GM21390 (cell line): ENCODE measurements around the gene LTBP1.
"Not testable (repeated sequence)": the region's sequence is repeated elsewhere in the genome, so short reads cannot be mapped to it uniquely, and the experiment has no call there.

Source experiments
- ATAC-seq: cut with Tn5 transposase; IDR thresholded peaks from one replicate; pipeline ENCODE4 v1.9.1; 2021; ENCODE audit not compliant: unreplicated experiment

Gene LTBP1

DNA sequence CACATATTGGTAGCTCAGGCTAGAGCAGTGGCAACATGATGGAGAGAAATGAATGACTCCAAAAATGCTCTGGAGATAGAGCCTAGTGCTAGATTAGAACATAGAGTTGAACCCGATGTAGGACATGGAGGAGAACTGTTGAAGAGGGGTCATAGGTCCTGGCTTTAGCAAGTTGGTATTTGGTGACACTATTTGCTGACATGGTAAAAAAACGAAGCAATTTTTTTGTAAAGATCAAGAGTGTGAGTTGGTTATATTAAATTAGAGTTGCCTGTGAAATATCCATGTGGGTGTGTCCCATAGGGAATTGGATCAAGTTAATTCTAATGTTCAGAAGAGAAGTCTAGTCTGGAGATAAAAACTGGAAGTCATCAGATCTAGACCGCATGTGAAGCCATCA lies 386.7 kb downstream of the LTBP1 start:
- ATAC-seq: no peak

DNA sequence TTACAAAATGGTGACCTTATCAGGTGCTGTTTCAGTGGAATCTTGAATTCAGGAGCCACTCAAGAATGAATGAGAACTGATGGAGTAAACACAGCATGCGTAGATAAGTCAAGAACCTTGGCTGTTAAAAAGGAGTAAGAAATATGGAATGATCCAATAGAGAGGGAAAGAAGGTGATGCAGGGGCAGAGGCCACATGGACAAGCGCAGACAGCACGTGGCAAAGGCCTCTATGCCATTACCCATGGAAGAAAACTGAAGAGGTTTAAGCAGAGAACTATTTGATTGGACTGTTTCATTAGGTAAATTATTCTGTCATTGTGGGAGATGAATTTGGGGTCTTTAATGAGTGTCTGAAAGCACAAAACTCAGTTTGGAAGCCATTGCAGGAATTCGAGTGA lies 387.3 kb downstream of the LTBP1 start:
- no peak for ATAC-seq

DNA sequence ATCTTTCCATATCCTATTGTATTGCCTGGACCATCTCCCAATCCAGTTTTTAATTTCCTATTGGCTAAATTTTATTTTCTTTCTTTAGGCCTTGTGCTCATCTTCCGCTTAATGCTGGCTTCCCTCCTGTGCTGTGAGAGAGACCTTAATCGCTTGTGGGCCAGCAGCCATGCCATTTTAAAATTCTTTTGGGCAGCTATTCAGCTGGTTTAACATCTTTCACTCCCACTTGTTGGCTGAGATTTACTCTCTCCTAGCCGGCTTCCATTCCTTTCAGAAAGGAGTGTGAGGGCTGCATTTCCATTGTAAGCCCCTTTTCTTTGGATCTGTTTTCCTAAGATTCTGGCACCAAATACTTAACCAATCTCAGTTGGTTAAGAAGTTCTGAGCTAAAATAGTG lies 388.8 kb downstream of the LTBP1 start:
- ATAC-seq: no peak

DNA sequence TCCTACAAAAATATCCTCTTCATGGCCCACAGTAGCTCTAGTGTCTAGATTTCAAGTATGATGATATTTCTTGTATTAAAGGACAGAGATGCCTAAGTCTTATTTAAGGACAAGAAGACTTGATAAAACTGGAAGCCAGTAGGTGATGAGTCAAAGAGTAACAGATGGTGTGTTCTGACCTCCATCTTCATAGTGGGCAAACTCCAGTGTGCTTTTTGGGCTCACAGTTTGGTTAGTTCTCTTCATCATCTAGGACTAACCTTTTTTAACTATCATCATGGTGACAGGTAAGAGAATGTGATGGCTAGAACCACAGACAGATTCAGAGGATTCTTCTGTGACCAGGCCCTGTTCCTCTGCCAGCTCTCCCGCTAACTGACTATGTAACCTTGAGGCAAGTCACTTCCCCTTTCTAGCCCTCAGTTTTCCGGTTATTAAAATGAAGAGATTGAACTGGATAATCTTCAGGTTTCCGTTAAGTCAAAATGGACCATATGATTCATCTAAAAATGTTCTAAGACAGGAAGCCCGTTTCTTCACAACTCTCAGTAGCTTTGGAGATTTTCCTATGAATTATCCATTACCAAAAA lies 389.4 kb downstream of the LTBP1 start:
- no peak for ATAC-seq

DNA sequence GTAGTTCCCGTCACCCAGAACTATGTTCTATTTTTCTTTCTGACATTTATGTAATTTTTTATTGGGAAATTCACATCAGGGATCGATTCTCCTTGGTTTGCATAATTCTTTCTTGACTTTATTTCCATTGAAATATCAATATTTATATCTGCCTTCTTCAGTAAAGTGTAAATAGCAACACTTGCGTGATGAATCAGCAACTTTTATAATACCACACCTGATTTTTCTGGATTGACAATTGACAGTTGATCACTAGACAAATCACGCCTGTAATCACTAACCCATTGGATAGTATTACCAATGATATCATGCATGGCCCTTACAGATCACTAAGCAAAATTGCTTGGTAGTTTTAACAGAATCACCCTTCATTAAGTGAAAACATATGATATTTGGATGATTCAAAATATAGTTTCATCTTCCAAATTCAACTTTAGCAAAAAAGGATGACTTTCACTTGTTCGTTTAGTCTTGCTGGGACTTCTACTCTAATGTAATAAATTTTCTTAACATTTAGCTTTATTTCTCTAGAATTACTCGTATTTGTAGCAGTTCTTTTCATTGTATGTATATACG lies 390.7 kb downstream of the LTBP1 start:
- ATAC-seq: no peak

DNA sequence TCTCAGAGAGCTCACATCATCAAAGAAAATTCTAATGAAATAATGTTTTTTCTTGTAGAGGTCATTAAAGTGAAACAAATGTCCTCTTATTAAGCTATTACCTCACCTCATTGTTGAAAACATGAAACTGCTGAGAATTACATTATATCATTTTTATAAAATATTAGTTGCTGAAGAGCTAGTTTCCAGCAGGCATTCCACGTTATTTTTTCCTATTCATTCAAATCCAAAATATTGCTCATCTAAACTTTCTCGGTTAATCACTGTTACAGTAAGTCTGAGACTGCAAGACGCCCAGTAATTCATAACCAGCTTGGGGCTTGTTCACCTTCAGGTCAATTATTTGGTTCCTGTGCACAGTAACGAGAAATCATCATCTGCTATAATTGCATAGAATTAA lies 391.2 kb downstream of the LTBP1 start:
- ATAC-seq: no peak

DNA sequence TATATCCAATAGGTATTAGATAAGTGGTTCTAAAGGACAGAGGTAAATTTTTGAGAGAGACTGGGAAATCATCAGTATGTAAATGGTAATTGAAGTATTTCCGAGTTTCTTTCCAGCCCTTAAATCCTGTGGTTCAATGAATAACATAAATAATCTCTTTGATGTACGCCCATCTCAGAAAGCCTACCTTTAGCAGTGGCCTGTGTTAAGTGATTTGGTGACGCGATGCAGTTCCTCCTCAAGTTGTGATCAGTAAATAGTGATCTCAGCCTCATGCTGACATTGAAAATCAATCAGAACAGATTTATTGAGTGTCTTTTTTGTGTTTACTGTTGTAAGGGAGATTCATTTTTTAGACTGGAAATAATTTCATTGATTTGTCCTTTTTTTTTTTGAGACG lies 392.5 kb downstream of the LTBP1 start:
- no peak for ATAC-seq

DNA sequence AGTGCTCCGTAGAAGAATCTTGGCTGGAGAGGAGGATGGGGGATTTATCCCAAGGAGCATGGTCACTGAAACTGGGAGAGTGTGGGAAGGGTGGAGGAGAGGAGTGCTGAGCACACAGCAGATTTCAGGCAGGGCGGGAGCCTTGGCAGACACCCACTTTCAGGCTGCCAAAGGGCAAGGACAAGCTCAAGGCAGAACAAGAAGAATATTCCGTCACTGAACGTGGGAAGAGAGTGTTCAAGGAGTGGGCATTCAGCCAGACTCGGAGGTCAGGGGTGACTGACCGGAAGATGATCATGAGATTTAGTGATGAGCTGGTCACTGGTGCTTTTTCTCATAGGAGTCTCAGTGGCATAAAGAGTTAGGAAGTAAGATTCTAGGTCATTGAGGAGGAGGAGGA lies 393.5 kb downstream of the LTBP1 start:
- no peak for ATAC-seq

DNA sequence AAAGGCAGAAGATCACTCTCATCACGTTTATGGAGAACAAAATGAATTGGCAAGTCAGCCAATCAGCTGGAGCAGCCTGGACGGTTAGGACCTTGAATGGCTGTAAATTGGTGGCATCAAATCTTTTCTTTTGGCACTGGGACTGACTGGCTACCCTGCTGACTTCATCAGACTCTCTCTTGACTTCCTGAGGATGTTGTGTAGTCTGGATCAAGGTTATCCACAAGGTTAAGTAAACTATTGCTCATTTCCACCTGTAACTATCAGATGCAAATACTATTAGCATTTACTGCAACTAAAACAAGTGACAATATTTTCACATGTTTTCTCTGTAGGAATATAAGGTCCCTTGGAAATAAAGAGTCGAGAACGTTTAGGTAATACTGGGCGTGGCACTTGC lies 395.4 kb downstream of the LTBP1 start:
- ATAC-seq: no peak

DNA sequence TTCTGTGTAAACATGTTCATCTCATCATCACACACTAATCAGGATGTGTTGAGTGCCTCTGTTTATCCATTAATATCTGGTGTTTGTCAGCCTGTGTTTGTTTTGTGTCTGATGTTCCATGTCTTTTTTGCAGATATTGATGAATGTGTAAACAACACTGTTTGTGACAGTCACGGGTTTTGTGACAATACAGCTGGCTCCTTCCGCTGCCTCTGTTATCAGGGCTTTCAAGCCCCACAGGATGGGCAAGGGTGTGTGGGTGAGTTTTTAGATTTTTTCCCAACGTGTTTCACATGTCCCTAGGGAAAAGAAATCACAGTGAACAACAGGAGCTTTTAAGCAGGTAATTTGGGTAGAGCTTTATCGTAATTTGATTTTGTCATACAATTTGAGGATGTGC lies 396.0 kb downstream of the LTBP1 start:
- ATAC-seq: no peak

DNA sequence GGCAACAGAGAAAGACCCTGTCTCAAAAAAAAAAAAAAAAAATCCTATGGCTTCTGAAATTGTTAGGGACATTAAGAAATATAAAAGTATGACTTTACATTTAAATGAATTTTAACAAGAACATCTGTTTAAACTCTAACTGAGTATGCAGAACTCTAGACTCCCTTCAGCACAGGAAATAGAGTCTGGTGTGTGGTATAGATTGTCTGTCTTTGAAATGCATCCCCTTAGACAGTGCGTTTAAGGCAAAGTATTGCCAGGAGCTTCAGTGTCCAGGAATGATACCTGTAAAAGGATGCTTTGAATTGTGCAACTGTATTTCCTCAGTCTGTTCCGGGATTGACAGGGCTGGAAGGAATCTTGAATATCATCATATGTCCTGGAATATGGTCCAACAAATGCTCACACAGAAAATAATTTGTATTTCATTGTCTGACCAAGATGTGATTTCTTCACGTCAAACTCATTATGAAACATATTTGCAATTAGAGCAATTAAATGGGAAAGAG lies 396.7 kb downstream of the LTBP1 start:
- ATAC-seq: no peak

DNA sequence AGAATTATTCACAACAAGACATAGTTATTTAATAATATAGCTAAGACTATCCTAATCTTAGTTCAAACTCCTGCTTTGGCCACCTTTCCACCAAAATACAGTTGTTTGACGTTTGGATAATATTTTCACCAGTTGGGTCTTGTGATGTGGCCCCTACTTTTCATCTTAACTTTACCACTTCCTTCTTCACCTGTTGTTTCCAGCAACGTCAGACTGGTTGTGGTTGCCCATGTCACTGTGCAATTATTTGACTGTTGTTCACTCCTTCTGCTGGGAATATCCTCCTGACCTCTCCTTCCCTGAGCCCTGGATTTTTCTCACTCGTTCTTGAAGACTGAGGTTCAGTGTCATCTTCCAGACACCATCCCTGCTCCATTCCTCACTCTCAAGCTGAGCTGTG lies 397.5 kb downstream of the LTBP1 start:
- no peak for ATAC-seq

DNA sequence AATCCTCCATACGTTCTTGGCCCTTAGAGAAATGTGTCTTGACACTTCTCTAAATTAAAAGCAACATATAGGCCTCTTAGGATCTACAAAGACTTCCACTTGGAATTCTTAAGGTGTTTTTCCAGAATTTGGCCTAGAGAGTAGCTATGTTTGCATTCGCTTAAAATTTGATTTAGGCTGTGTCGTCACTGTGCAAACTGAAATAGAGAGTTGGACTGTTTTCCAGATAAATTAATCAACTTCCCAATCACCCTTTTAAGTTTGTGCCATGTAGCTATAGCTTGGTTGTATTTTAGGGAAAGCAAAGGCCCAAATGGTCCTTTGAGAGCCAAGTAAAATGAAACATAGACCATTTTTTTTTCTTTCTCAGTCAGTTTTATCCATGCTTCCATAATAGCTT lies 401.1 kb downstream of the LTBP1 start:
- no peak for ATAC-seq

DNA sequence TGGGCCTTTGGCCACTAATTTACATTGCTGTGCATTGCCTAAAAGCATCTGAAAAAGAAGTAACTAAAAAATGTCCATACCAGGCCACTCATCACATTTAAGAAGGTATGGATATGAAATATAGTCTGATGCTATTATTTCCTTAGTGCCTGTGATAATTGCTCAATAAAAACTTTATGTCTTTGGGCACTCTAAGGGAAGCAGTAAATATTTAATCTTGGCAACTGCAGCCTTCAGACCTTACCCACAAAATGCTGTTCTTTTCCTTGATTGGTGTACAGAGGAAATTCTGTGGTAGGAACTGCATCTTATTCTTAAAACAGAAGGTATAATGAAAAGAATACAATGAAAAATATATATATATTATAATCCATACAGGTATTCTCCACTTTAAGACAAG lies 403.9 kb downstream of the LTBP1 start:
- ATAC-seq: no peak

DNA sequence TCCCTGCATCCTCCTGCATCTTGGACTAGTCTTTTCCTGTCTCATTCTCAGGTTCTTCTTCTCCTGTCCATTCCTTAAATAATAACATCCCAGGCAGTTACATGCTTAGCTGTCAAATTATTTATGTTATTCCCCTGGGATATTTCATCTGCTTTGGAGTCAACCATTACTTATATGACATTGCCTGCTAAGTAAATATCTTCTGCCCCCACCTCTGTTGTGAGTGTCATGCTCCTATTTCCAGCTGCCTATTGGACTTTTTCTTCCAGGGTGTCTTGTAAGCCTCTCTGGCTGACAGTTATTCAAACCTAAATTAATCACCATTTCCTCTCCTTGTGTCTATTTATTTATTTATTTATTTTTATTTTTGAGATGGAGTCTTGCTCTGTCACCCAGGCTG lies 405.0 kb downstream of the LTBP1 start:
- no peak for ATAC-seq

DNA sequence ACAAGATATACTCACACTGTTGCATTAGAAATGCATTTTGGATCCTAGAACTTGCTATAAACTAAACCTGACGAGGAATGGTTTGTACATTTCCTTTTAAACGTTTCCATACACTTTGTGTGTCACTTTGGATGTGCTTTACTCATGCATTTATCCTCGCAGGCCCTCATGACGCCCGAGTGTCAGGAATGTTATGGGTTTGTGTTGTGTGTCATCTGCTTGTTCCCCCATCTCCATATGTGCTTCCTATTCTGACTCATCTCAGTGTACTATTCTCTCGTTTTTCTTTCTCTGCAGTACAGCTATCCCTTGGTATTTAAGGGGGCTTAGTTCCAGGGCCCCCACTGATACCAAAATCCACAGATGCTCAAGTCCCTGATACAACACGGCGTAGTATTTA lies 408.2 kb downstream of the LTBP1 start:
- no peak for ATAC-seq

DNA sequence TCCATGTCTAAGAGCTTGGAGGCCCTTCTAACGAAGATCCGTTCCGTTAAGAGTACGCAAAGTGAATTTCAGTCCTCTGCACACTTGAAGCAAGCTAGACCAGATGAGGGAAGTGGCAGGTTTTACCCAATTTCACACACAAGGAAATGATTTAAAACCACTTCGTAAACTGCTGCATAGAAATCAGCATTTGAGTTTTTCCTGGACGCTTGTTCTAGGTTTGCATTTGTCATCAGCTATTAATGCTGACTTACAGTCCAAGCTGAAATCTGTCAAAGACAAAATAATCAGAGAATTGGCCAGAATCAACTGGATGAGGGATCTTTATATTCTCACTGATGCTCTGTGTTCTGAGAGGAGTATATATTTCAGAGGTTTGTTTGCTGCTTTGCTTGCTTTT lies 412.1 kb downstream of the LTBP1 start:
- ATAC-seq: no peak

DNA sequence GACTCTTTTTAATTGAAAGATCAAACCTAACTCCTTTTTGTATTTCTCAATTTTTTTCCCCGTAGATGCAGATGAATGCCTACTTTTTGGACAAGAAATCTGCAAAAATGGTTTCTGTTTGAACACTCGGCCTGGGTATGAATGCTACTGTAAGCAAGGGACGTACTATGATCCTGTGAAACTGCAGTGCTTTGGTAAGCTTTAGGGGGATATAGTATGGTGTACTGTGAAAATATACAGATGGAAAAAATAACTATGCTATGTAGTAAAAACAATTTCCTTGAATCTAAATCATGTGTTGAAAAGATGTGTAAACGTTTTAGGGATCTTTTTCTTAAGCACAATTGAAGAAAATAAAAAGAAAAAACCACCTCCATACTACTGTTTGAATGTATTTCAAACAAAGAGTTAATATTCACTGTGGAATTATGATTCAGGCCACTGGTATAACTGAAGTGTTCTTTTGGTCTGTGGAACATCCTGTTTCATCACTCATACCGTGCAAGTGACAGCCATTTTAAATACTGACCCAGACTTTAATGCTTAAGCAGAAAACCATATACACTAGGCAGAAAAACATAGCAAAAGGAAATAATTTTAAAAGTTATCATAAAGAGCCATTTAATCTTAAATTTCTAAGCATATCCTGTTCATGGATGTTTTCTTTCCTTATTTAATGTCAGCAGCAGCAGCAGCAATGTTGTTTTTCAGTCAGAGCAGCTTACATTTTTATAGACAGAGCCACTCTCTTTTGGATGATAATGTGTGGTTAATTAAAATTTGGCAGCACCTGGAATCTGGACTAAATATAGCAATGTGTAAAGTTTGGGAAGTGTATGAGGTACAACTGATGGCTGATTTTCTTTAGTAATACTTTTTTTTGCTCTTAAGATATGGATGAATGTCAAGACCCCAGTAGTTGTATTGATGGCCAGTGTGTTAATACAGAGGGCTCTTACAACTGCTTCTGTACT lies 416.9 kb downstream of the LTBP1 start:
- ATAC-seq: no peak

DNA sequence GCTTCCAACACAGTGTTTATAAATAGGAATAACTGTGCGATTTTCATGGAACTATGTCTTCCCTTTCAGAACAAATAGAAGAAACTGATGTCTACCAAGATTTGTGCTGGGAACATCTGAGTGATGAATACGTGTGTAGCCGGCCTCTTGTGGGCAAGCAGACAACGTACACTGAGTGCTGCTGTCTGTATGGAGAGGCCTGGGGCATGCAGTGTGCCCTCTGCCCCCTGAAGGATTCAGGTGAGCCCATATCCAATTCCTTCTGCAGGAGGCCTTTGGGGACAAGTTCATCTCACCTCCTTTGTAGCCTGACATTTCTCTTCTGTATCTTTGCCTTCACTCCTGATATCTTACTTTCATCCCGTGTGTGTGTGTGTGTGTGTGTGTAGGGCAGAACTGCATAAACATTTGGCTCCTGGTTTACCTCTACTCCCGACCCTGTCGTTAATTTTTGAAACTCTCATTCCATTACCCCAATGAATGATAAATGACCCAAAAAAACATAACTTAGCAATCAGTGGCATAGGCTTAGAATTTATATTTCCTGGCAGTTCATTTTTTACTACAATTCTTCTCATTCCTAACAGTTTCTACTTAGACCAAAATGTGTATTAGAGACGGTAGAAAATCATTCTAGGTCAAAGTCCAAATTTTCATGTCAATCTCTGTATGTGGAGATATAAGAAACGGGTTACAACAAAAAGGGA lies 418.7 kb downstream of the LTBP1 start:
- no peak for ATAC-seq

DNA sequence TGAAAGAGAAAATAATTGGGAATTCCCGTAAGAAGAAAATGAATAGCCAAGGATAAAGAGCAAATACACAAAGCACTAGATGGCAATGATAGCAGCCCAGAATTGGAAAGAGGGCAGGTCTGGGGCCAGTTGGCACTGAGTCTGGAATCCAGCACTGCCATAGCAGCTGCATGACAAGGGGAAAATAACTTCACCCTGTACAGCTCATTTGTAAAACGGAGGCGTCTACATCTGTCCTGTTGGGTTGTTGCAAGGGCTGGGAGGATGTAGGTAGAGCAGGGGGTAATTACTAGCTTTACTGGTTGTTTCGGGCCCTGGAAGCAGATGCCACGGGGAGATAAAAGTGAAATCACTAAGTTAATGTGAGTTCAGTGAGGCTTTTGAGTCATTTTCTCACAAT lies 419.7 kb downstream of the LTBP1 start:
- ATAC-seq: no peak

DNA sequence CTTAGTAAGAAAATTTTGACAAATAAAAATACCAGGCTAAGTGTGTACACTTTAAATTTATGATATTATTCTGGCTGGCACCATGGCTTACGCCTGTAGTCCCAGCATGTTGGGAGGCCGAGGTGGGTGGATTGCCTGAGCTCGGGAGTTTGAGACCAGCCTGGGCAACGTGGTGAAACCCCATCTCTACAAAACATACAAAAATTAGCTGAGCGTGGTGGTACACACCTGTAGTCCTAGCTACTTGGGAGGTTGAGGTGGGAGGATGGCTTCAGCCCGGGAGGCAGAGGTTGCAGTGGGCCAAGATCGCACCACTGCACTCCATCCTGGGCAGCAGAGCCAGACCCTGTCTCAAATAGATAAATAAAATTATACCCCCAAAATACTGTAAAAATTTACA lies 421.8 kb downstream of the LTBP1 start:
- not testable (repeated sequence) for ATAC-seq
